ENCODE data around the gene NDP.
"Not testable (repeated sequence)": the region's sequence is repeated elsewhere in the genome, so short reads cannot be mapped to it uniquely, and the experiment has no call there.

Gene NDP

DNA sequence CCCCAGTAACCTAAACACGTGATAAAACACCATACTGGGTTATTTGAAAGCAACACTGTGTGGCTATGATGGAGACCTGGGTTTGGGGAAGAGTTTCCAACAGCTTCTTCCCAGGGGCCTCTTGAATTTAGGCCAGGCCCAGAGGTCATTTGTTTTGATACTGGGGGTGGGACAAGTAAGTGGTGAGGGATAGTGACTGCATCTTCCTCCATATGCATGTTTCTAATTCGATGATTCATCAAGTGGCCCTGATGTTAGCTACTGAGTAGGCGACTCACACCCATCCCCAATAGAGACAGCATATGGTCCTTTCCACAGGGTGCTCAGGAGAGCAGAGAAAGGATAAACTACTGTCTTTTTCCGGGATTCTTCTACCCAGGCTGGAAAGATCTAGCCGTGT is 2.7 kb downstream of the NDP start:
- DNase-seq (ENCODE audit: low spot score), result no peak

DNA sequence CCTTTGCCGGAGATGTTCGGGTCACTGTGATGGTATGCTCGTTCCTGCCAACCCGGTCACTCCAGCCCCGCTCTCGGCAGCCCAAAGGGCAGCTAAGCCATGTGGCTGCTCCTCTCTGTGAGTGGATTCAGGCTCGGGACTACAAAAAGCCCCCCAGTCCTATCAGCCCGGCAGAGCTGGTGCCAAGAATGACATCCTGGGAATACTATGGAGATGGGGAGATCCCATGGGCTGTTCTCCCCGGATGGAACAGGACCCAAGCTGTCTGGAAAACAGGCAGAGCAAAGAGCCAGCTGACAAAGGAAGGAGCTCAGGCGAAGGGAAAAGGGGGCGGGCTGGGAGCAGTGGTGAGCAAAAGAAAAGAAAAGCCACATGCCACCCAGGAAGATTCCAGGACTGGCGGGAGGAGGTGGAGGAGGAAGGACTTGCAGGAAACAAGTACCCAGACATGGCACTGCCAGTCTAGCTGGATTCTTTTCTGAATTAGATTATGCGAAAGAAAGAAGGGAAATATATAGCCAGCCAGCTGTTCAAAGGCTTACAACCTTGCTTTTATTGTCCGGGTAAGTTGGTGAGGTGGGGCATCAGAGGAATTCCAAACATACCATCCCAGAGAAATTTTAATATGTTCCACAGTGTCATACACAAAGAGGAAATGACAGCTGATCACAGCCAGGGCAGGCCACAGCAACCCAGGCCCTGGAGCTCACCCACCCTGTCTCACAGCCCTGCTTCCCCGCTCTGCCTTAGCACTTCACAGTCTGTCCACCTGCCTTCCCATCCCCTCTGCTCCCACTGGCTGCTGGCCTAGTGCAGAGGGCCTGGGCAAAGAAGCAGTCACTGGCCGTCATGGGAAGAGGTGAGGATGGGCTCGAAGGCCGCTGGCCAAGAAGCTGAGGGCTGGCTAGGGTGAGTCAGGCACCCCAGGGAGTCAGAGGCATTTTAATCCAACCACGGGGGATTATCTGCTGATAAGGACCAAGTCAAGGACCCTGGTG is 3.4 kb downstream of the NDP start:
- peak; percentile 15 for DNase-seq (ENCODE audit: low spot score)

DNA sequence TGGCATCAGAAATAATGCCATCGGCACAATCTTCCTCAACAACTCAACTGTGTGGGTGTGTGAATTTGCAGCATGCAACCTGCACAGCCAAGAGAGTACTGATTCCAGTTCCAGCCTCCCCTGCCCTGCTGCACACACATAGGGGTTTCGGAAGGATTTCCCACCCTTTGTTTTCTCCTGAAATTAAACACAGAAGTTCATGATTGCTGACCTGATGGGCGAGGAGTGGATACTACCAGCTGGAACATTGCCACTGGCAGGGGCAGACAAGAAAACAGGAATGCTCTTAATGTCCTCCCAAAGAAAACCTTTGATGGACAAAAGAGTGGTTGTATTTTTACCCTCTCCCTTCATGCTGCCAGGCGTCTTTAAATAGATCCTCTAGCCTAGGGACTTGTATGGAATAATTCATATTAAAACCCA is 4.8 kb downstream of the NDP start:
- no peak for DNase-seq (ENCODE audit: low spot score)

DNA sequence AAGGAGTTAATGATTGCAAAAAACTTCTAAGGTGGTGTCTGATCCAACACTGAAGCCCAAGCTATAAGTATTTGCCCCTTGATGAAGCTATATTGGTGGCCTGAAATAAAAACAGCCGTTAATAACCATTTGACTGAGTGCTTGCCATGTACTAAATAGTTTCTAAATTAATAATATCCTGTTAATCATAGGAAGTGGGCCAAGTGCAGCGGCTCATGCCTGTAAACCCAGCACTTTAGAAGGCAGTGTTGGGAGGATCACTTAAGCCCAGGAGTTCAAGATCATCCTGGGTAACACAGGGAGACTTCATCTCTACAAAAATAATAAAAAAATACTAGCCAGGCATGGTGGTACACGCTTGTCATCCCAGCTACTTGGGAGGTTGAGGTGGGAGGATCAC is 8.3 kb downstream of the NDP start:
- no peak for DNase-seq (ENCODE audit: low spot score)

DNA sequence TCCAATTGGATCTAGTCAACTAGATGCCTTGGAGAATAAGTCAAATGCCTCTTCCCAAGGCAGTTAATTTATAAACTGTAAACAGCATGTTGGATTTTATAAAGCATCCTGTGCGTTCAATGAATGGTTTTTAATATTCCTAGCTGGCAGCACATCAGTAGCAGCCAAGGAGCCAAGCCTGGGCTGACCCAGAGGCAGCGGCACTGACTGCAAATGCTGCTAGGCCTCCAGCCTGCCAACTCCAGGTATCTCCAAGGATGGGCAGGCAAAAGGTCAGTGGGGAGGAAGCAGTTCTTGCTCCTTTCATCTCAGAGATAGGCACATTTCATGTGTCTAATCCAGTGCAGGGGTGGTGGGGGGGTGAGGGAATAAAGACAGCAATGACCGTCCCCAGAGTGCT is 9.5 kb downstream of the NDP start:
- no peak for DNase-seq (ENCODE audit: low spot score)

DNA sequence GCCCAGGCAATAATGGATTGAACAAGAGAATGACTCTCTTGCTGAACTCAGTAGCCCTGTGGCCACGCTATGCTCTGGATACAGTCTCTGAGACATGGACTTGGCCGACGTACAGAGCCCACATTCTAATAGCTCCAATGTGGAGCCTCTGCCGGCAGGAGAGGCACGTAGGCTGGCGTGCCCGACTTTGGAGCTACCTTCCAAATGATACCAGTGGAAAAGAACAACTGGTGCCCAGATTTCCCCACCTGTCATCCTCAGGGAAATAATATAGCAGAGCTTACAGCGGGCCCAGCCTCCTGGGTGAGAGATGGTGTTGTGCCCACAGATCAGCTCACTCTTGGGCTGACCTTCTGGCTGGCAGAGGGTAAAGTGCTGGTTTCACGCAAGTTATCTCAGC is 10.6 kb downstream of the NDP start:
- DNase-seq (ENCODE audit: low spot score), result no peak

DNA sequence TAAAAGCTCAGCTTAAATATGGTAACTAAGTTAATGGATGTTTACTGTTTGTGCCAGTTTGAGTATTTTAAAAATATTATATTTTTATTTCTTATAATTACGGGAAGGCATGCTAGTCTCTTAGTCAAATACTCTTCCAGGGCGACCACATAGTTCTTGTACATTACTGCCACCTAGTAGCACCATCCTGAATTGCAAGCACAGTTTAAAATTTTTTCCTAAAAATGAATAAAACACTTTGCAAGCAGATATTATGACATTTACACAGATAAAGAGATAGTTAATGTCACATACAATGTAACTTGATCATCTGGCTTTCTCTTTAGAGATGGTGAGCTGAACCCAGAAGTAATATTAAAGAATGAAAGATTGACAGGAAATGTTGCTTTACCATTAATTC is 11.5 kb downstream of the NDP start:
- DNase-seq (ENCODE audit: low spot score), result no peak

DNA sequence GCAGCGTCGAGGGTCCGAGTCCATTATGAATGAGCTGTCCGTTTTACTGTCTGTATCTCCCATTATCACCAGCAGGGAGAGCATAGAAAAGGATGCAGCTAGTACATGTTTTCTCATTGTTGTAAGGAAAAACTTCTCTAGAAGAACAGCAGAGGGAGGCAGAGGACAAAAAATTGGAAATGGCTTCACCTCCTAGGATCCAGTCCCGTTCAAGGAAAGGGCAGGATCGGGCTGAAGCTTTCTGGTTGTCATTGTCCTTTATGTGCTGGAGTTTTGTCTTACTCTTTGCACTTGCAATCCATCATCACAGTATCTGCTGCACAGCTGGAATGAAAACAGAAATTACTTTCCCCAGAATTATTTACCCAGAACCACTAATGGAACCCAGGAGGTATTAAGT is 14.7 kb downstream of the NDP start:
- DNase-seq (ENCODE audit: low spot score), result peak; percentile 48

DNA sequence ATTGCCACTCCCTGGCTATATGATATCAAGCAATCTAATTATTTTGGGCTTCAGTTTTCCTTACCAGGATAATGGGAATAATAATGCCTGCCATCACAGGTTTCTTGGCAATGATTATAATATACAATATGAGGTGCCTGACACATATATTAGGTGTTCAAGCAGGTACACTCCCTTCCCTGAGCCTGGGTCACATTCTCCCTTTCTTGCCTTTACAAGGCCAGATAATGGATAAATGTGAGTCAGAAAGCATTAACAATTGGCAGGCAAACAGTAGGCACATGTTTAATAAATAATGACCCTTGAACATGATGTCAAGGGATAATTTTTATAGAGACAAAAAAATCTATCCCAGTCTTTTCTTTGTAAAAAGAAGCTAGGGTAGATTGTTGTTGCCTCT is 17.2 kb downstream of the NDP start:
- DNase-seq (ENCODE audit: low spot score), result no peak

DNA sequence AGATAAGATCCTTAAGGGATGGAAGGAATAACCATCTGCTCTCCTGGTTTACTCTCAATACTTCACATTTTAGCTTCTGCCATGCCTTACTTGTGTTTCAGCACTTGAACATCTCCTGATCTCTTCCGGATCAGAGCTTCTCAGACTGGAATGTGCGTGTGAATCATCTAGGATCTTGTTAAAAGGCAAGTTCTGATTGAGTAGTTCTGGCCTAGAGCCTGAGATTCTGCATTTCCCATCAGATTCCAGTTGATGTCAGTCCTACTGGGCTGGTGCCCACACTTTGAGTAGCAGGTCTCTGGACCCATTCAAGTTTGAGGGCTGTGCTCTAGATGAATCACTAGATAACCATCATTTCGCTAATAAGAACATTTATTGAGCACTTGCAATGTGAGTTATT is 20.0 kb downstream of the NDP start:
- DNase-seq (ENCODE audit: low spot score), result no peak

DNA sequence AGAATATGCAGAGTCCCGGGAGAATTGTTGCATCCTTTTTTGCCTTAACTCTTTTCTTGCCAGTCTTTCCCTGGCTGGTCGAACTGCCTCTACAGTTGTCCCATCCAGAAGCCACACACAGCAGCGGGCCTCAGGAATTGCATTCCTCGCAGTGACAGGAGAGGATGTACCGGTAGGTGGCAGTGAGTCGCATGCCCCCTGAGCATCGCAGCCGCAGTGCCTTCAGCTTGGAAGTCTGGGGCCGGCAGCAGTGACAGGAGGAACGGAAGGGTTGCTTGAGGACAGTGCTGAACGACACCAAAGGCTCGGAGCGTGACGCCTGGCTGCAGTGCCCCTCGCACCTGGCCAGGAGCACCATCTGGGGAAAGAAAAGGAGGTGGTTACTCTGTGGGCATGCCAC is 23.5 kb downstream of the NDP start:
- peak; percentile 44 for DNase-seq (ENCODE audit: low spot score)

DNA sequence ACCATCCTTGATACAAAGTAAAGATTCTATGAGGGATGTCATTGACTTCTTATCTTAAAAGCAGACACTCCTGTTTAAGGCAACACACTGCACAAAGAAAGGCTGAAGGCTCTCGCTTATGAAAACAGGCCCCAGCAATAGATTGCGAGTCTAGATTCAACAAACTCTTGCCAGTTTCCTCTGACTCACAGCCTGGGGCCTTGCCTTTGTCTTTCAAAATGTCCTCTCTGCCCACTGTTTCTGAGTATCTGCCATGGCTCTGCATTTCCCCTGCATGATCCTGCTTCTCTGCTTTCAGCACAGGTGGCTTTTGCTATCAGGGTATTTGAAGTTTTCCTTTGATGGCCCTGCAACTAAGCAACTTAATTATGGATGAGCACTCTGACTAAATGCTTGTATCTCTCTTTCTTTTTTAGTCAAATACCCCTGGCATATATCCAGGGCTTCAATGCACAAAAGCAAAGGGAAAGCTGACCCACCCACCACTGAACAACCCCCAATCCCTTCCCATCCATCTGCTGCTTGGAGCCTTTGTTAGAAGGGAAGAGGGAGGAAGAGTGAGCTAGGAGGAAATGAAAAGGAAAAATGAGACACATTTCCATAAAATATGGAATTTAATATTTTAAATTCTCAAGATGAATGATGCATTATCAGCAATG is 32.2 kb downstream of the NDP start:
- DNase-seq (ENCODE audit: low spot score), result no peak

DNA sequence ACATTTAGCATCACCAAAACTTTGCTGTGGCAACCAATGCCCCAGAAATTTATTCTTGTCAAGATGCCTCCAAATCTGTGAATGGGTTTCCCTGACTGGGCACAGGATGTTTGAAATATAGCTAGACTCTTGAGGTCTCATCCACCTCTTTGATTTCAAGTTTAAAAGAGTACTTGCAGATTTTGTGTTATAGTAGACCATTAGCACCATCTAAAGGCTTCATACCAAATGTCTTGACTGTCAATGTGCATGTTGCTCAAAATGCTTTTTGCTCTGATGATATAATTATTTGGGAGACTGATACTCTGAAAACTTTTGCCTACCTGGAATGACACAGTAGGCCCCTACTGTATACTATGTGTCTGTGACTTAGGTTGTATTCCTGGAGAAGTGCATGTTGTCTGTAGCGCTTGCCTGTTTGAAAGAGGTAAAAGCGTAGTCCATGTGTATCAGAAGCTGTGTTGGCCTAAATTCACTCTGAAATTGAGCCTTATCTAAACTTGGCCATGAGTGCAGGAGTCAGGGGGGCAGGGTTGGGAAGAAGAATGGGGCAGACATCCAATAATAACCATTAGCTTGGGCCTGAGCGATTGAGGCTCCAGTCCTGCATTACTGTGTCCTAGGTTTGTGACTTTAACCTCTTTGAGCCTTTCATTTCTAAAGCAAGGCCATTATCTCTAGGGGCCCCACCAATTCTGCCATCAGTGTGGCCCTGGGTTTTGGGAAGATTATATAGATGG is 33.8 kb downstream of the NDP start:
- no peak for DNase-seq (ENCODE audit: low spot score)

DNA sequence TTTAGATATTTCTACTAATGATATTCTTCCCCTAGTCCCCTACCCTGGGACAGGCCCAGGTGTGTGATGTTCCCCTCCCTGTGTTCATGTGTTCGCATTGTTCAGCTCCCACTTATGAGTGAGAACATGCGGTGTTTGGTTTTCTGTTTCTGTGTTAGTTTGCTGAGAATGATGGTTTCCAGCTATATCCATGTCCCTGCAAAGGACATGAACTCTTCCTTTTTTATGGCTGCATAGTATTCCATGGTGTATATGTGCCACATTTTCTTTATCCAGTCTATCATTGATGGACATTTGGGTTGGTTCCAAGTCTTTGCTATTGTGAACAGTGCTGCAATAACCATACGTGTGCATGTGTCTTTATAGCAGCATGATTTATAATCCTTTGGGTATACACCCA is 51.2 kb downstream of the NDP start:
- not testable (repeated sequence) for DNase-seq (ENCODE audit: low spot score)

DNA sequence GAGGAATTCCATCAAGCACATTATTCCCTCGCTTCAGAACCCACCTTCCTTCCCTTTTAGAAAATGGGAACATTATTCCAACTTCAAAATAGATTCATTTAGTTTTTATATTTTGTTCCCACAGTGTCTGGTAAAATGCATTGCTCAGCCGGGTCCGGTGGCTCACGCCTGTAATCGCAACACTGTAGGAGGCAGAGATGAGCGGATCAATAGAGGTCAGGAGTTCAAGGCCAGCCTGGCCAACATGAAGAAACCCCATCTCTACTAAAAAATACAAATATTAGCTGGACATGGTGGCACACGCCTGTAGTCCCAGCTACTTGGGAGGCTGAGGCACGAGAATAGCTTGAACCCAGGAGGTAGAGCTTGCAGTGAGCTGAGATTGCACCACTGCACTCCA is 62.4 kb downstream of the NDP start:
- DNase-seq (ENCODE audit: low spot score), result not testable (repeated sequence)

DNA sequence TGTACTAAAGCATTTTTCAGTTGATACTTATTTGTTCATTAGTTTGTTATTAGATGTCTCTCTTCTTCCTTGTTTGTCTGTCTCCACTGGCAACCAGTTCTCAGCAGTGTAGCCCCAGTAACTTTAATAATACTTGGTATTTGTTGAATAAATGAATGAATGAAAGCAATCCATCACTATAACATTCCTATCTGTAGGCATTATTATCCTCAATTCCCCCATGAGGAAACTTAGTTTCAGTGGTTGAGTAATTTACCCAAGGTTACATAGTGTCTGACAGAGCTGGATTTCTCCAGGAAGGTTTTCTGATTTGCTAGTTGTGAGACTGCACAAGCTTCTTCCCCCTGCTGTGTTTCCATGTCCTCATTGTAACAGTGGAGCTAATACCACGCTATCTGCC is 63.2 kb downstream of the NDP start:
- no peak for DNase-seq (ENCODE audit: low spot score)

DNA sequence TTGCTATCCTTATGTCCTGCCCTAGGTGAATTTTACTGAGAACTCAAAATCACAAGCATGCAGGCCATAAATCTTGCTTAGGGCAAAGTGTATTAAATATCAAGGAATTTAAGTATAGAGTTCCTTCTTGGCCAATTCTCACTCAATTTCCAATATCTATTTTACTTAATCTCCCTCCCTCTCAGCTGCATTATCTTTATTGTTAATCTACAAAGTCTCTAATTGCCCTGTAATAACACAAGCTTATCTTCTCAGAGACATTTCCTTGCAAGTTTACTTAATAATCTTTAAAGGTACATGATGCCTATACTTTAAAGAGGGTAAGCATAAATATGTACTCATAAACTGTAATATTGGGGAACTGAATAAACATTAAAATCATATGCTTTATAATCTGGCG is 64.0 kb downstream of the NDP start:
- no peak for DNase-seq (ENCODE audit: low spot score)

DNA sequence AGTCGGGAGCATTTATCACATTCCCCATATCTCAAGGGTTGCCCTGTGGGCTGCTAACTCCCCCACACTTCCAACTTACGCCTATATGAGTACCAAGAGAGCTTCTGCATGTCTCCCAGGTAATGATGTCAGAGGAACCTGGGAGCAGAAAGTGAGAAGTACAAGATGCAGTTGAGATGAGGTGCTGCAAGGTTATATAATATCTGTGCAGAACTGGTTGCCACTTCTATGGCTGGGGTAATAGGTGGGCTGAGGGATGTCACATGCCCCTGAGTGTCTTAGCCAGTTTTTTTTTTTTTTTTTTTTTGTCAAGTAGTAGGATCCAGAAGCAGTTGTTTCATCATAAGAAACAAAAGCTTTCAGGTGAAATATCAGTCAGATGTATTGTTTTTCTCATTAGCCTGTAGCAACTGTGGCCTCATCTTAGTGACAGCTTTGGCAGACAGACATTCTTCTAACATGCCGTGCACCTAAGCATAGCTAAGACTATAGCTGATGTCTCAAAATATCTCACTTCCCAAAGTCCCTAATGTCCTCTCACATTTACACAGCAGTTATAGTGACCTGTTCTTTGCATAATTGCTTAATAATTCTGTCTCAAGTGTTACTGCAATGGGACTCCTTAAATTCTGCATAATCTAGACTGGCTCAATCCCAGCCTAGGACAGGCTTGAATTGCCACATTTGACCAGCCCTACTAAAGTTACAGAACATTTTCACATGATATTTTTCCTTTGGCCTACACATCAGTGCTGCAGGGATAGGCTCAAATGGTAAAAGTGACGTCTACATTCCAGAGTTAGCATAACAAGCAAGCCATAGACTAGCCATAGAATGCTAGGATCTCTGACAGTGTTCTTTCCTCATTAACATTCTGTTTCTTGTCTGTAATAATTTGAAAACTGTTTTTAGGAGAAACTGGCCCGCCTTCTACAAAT is 73.0 kb downstream of the NDP start:
- peak; percentile 12 for DNase-seq (ENCODE audit: low spot score)

Measured in iPS-NIHi11 (cell line).